SK-N-SH treated with all-trans-retinoic acid at 6 μM for 48 hours (cell line): ENCODE measurements around the gene ZCCHC17.

ENCODE experiments used
- ARNTL ChIP-seq: fragments of 450-650 bp; formaldehyde crosslinking; IDR thresholded peaks from 2 replicates; pipeline ENCODE4 v1.5.0; 2020; ENCODE audit warnings: low read depth, mild to moderate bottlenecking, moderate library complexity, borderline replicate concordance
- BACH2 ChIP-seq: fragments of 250-450 bp; sonication (Bioruptor Pico); IDR thresholded peaks from 2 replicates; pipeline ENCODE4 v1.9.0; 2021; ENCODE audit warnings: mild to moderate bottlenecking, borderline replicate concordance
- CREB5 ChIP-seq: fragments of 250-450 bp; sonication (Bioruptor Pico); IDR thresholded peaks from 2 replicates; pipeline ENCODE4 v1.5.1; 2020; ENCODE audit warnings: low read depth, mild to moderate bottlenecking, moderate library complexity
- CSRNP3 ChIP-seq: fragments of 250-450 bp; sonication (Bioruptor Pico); IDR thresholded peaks from 2 replicates; pipeline ENCODE4 v1.5.1; 2021; ENCODE audit warnings: mild to moderate bottlenecking, moderate library complexity
- ESRRG ChIP-seq: fragments of 250-450 bp; sonication (Bioruptor Pico); IDR thresholded peaks from 2 replicates; pipeline ENCODE4 v1.6.1; 2021; ENCODE audit warnings: mild to moderate bottlenecking
- ISL1 ChIP-seq: fragments of 250-450 bp; sonication (Bioruptor Pico); IDR thresholded peaks from 2 replicates; pipeline ENCODE4 v2.1.2; 2022; ENCODE audit warnings: mild to moderate bottlenecking, moderate library complexity
- PATZ1 ChIP-seq: fragments of 250-450 bp; sonication (Bioruptor Pico); IDR thresholded peaks from 2 replicates; pipeline ENCODE4 v1.8.0; 2020; ENCODE audit warnings: mild to moderate bottlenecking, moderate library complexity, borderline replicate concordance
- RARB ChIP-seq: fragments of 250-450 bp; sonication (Bioruptor Pico); IDR thresholded peaks from 2 replicates; pipeline ENCODE4 v1.8.0; 2021; ENCODE audit warnings: mild to moderate bottlenecking, moderate library complexity
- SNAI2 ChIP-seq: fragments of 250-450 bp; sonication (Bioruptor Pico); IDR thresholded peaks from 2 replicates; pipeline ENCODE4 v1.5.0; 2020; ENCODE audit warnings: mild to moderate bottlenecking, moderate library complexity
- ZC3H10 ChIP-seq: fragments of 250-450 bp; sonication (Bioruptor Pico); IDR thresholded peaks from 2 replicates; pipeline ENCODE4 v1.5.1; 2021; ENCODE audit warnings: mild to moderate bottlenecking, moderate library complexity
- ZFP3 ChIP-seq: fragments of 250-450 bp; sonication (Bioruptor Pico); IDR thresholded peaks from 2 replicates; pipeline ENCODE4 v1.5.0; 2020; ENCODE audit warnings: mild to moderate bottlenecking, moderate library complexity
- ZNF565 ChIP-seq: fragments of 450-650 bp; formaldehyde crosslinking; conservative IDR thresholded peaks from 2 replicates; pipeline ENCODE4 v1.5.0; 2020; ENCODE audit warnings: low read depth, mild to moderate bottlenecking, moderate library complexity

GRCh38 chr1:31373056-31373896 lies 76.4 kb downstream of the ZCCHC17 start, which contains the start of gene FABP3:
- TF ChIP-seq ARNTL (CRISPR knock-in tag) (no peak), PATZ1 (CRISPR knock-in tag) (no peak), ZNF565 (CRISPR knock-in tag) (no peak), ZC3H10 (CRISPR knock-in tag) (no peak), BACH2 (no peak), SNAI2 (CRISPR knock-in tag) (no peak), CSRNP3 (CRISPR knock-in tag) (no peak), ZFP3 (CRISPR knock-in tag) (no peak), ISL1 (no peak), RARB (no peak), ESRRG (CRISPR knock-in tag) (no peak), CREB5 (no peak)
